ENCODE results near the gene AUTS2.

DNA sequence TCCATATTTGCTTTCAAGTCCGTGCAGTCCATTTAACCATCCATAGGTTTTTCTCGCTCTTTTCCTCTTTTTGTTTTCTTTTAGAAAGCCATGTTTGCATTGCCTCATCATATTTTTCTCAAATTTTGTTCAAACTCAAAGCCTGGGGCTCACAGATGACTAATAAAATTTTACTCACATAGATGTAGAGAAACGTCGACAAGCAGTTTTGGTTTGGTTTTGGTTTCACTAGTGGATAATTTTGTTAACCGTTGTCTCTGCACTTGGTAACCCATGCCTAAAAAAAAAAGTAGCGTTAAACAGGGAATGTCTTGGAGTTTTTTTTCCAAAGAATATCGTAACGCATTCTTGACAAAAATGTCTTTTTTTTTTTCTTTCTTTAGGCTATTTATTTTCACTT lies 1189.5 kb downstream of the AUTS2 start:
- no peak for TF ChIP-seq CTCF (IDR thresholded peaks at IDR 0.05 in 8 of 11, conservative IDR thresholded peaks at IDR 0.05 in 3 of 11)
- no peak for TF ChIP-seq POLR2A (IDR thresholded peaks at IDR 0.05)
- TF ChIP-seq POLR2AphosphoS5 (IDR thresholded peaks at IDR 0.05) = no peak

All from spleen (tissue), 7 donors.